ENCODE measurements around the gene ILF2.
"Not testable (repeated sequence)": the region's sequence is repeated elsewhere in the genome, so short reads cannot be mapped to it uniquely, and the experiment has no call there.

The ILF2 gene

DNA sequence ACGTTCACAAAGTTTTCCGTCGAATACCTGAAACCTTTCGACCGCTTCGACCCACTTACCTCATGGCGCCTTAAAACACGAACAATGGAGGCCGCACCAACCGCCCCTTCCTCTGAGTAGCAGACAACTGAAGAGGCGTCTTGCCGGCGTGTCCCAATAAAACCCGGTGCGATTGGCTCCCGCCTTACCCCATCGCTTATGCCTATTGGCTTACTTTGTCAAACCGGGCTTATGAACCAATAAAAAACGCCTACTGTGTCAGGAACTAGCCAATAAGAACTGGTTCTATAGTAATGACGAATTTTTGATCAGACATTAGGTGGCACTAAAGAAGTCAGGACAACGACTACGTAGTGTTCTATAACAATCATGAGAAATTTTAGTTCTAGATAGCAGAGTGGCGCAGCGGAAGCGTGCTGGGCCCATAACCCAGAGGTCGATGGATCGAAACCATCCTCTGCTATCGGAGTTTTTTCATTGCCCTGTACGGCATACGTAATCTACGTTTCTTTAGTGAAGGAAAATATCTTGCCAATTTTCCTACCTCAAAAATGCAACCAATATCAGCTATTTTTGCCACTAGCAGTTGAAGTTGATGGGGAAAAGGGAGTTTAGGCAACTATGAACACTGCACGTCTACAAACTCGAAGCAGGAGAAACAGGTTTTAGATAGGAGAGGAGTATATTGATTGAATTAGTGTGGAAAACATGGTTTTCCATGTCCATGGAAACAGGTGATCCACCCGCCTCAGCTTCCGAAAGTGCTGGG lies at the start of gene ILF2:
TSS of gene ILF2 (minus strand) at position 135 of the 769 bp plus-strand sequence. CDS start at position 64, 71 bp downstream.
- peak; percentile 96 for DNase-seq

DNA sequence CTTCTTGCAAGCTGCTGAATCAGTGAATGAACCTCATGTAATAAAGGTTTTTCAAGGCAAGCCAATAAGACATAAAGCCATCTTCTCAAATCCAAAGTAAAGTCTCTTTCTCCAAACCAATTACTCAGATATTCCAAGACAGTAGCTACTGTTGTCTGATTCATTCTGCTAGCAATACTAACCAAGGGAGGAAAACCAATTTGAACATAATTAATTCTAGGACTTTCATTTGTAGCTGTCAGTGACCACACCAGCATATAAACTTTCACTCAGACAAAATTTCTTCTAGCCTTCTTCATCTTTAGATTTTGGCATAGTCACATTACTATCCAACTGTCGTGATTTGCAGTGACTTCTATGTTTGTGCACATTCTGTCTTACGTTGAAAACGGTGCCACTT lies 46.5 kb upstream of the ILF2 start:
- no peak for DNase-seq

DNA sequence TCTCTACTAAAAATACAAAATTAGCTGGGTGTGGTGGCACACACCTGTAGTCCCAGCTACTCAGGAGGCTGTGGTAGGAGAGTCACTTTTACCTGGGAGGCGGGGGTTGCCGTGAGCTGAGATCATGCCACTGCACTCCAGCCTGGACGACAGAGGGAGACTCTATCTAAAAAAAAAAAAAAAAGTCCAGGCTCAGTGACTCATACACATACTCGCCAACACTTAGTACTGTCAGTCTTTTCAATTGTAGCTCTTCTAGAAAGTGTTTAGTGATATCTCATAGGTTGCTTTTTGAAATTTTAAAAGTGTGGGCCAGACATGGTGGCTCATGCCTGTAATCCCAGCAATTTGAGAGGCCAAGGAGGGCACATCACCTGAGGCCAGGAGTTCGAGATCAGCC lies 45.4 kb upstream of the ILF2 start:
- DNase-seq, result not testable (repeated sequence)

DNA sequence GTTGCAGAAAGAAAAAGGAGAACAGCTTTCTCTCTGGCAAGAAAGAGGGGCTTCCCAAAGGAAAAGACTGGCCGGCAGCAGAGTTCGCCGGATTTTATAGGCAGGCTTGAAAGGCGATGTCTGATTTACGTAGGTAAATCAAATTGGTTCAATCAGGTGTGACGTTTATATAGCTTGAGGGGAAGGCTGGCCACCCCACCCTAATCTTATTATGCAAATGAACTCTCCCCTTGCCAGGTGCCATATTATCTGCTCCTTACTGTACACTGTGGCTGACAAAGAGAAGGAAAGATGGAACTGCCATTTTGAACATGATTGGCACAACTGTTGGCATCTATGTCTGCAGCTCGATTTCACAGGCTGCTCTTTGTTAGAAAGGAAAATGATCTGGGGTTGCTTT lies 40.2 kb upstream of the ILF2 start:
- DNase-seq, result no peak

DNA sequence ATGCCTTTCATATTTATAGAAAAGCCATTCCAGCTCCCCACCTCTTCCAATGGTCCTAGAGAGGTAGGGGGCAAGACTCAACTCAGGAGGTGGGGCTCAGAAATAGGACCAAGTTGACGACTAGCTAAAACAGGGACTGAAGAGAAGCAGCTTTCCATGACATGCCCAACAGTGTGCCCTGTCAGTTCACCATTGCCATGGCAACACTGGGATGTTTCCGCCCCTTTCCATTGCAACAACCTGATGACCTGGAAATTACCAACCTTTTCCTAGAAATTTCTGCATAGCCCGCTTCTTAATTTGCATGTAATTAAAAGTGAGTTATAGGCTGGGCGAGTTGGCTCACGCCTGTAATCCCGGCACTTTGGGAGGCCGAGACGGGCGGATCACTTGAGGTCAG lies 34.7 kb upstream of the ILF2 start:
- DNase-seq, result no peak

DNA sequence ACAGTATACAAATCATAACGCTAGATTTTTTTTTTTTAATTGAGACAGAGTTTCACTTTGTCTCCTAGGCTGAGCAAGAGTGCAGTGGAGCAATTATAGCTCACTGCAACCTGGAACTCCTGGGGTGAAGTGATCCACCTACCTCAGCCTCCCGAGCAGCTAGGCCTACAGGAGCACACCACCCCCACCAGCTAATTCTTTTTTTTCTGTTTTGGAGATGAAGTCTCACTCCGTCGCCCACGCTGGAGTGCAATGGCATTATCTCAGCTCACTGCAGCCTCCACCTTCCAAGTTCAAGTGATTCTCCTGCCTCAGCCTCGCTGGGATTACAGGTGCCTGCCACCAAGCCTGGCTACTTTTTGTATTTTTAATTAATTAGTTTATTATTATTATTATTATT lies 29.0 kb upstream of the ILF2 start:
- DNase-seq, result no peak

DNA sequence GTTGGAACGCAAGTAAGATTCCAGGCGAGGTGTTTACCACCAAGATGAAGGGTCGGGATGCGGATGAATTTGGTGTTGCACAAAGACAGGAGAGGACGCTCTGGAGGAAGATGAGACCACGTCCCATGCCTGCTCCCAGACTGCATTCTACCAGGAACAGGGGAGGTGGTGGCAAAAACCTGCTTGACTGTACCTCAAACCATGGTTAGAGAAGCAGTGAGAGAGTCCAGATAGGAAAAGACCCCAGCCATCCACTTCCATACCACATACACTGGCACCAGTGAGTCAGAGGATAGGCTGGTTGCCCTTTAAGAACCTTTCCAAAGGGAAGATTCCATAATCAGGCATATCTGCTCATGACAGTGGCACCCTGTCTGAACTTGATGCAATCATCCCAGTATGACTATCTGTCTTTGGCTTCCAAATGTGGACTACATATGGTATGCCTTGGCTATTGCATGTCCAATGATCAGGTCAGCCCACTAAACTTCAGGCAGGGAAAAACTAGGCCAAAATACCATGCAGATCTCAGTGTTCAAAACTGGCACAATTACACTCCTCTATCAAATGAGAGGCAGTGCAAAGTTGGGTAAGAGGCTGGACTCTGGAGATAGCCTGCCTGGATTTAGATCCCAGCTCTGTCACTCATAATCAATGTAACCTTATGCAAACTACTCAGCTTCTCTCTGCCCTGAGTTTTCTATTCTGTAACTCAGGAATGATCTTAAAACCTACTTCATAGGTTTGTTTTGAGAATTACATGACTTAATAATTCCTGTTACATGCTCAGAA lies 28.3 kb upstream of the ILF2 start:
- DNase-seq, result no peak

DNA sequence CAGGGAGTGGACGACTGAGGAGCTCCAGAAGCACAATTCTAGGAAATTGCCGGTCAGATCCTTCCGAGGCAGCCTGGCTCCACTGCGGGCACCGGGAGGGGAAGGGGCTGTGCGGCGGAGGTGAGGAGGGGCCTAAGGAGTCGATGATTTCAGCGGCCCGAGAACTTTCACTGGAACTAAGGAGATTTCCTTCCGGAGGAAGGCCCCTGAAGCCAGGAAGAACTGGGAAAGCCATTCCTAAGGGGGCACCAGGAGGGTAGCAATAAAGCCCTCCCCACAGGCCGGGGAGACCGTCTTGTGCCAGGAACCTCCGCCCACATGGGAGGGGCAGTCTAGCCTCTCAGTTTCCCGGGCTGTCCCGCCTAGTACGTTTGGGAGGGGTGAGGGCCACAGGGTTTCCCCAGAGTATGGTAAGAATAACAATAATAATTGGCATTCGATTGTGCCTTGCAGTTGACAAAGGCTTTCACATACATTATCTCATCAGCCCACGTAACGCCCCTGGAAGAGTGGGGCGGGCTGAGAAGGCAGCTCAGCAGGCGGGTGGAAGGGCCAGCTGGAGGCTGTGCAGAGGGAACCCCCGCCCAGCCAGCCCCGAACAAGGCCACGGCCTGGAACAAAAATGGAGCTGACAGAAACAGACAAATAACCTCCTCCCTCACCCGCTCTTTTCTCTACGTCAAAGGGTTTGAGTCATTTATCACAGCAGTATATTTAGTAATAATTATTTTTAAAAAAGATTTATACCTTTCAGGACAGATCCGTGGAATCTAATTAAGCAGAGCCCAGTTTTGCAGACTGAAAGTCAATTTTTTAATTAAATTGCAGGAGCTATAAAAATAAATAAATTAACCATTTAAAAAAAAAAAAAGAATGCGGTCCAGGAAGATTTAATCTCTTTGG lies 27.5 kb upstream of the ILF2 start:
- no peak for DNase-seq

DNA sequence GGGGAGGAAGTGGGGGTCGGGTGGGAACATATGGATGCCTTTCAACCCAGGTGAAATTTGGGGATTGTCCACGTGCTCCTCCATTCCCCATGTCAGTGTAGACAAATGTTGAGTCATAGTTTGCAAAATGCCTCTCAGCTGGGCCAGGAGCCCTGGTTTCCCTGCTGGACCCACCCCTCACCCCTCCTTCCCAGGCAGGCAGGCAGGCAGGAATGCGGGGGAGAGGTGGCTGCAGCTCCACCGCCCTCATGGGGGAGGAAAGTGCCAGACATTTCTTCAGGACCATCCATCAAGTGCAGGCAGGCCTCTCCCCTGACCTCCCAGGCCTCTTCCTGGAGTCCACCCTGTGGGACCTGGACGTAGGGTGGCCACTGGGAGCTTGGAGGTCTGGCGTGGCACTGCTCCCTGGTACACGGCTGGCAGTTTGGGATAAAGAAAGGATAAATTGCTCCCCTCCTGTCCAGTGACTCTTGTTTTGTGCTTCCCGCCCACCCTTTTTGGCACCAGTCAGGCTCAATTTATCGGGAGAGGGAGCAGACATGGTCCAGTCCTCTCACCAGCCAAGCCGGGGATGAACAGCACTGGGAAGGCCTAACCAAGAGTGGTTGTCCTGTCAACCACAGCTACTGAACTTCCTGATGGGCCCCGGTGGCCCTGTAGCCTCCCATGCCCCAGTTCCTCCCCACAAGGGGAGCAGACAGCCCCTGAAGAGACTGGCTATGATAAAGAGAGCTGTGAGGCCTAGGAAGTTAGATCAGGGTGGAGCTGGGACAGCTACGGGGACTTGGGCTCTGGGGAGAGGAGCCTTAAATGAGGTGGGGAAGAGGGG lies 26.6 kb upstream of the ILF2 start:
- DNase-seq, result no peak

DNA sequence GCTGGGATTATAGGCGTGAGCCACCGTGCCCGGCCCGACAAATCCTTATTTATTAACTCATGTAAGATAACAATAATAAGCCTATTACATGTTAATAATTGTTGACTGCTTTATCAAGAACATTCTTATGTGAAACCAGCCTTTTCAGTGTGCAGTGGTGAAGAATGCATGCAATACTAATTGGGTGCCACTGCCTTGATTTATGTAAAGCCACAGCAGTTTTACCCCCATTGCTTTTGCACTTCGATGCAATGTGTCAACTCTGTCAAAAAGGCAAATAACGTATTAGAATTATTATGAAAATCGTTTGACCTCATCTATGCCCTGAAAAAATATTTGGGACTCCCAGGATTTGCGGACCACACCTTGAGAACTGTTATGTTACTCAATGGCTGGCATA lies 25.9 kb upstream of the ILF2 start:
- no peak for DNase-seq

DNA sequence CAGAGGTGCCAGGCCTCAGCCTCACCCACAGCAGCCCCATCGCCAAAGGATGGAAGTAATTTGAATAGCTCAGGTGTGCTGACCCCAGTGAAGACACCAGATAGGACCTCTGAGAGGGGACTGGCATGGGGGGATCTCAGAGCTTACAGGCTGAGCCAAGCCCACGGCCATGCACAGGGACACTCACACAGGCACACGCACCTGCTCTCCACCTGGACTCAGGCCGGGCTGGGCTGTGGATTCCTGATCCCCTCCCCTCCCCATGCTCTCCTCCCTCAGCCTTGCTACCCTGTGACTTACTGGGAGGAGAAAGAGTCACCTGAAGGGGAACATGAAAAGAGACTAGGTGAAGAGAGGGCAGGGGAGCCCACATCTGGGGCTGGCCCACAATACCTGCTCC lies 22.7 kb upstream of the ILF2 start:
- DNase-seq, result no peak

DNA sequence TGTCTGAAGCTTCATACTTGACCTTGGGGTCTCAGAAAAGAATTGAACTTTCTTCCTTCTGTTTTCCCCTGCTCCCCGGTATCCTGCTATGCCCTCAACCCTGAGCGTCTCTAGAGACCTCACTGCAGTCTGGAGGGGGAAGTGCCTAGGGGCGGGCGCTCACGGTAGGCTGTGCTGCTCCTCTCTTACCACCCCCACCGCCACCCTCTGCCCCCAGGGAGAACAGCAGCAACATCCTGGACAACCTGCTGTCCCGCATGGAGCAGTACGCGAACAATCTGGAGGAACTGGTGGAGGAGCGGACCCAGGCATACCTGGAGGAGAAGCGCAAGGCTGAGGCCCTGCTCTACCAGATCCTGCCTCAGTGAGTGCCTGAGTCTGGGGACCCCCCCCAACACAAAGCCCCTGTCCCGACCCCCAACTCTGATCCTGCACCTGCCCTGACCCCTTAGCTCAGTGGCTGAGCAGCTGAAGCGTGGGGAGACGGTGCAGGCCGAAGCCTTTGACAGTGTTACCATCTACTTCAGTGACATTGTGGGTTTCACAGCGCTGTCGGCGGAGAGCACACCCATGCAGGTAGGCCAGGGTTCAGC lies 18.0 kb upstream of the ILF2 start:
- no peak for DNase-seq

DNA sequence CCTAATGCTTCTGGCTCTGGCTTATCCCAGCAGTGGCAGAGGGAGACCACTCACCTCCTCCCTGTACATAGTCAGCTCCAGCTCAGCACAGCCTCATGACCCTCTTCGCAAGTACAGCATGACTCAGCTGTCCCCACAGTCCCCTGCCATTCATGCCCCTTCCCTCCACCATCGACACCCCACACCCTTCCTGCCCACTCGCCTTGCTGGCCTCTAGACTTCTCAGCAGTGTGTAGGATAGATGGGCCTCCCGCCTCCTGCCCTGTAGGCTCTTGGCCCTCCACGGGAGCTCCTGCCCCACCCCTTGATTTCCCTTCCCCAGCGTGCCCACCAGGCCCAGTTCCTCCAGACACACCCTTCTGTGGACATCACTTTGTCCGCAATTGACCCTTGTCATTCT lies 17.5 kb upstream of the ILF2 start:
- DNase-seq, result no peak

DNA sequence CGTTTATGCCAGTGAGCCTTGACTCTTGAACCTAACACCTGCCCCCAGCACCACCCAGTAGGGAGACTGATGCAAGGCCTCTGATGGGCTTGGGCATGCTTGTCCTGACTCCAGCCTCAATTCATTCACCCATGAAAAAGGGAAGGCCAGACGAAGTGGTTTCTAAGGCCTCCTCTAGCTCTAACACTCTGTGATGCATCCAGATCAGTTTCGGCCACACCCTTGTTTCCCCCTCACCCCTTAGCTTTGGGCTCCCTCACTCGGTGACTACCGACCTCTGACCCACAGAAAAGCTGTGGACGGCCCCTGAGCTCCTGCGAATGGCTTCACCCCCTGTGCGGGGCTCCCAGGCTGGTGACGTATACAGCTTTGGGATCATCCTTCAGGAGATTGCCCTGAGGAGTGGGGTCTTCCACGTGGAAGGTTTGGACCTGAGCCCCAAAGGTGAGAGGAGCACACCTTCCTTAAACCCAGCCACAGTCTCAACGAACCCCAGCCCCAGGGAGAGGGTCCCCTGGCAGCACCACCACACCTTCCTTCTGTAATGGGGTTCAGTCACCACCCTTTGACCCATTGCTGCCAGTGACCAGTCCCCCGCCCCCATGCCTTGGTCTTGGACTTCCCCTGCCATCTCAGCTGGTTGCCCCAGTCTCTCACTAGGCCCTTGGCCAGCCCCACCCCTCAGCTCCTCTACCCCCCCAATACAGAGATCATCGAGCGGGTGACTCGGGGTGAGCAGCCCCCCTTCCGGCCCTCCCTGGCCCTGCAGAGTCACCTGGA lies 16.7 kb upstream of the ILF2 start:
- DNase-seq, result no peak

DNA sequence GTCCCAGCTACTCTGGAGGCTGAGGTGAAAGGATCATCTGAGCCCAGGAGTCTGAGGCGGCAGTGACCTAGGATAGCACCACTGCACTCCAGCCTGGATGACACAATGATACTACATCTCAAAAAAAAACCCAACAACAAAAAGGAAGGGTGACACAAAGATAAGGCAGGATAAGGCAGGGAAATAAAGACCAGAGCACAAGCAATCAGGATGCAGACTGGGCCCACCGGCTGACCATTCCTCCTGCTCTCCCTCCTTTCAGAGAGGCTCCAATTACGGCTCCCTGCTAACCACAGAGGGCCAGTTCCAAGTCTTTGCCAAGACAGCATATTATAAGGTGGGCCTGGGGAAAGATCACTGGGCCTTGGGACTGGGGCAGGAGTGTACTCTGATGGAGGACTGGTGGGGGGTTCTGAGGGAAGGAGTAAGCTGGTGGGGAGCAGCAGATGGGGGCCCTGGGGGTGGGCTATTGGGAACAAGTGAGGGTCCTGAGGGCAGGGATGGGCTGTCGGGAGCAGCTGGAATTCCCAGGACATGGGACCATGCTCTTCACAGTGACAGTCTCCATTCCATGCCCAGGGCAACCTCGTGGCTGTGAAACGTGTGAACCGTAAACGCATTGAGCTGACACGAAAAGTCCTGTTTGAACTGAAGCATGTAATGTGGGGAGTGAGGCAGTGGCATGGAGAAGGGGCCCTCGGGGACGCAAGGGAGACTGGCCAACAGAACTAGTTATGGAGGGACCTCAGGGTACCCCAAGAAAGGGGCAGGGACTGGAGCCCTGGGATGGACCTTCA lies 14.9 kb upstream of the ILF2 start:
- DNase-seq, result no peak

DNA sequence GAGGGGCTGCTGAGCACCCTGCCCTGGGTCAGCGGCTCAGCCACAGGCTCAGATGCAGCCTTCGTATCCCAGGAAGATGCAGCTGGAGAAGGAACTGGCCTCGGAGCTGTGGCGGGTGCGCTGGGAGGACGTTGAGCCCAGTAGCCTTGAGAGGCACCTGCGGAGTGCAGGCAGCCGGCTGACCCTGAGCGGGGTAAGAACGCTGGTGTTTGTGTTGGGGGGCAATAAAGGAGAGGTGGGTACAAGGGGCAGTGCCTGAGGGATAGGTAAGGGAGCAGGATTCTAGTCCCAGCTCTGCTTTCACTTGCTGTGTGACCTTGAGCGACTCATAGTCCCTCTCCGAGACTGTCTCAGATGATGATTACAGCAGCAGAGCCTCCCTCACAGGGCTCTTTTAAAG lies 14.1 kb upstream of the ILF2 start:
- DNase-seq, result no peak

DNA sequence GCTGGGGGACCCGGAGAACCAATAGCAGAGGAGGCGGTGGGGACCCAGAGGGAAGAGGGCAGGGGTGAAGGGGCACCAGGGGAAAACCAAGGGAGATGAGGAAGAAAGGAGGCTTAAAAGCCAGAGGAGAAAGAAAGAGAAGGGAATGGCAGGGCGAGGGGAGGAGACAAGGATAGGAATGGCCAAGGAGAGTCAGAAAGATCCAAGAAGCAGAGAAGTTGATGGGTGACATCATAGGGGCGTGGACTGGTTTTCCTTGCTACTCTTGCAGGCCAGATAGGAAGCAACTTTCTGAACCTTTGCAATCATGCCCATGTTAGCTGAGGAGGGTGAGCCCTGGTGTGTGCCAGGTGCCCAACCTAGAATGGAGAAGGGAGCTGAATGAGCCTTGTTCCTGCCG lies 13.1 kb upstream of the ILF2 start:
- no peak for DNase-seq

DNA sequence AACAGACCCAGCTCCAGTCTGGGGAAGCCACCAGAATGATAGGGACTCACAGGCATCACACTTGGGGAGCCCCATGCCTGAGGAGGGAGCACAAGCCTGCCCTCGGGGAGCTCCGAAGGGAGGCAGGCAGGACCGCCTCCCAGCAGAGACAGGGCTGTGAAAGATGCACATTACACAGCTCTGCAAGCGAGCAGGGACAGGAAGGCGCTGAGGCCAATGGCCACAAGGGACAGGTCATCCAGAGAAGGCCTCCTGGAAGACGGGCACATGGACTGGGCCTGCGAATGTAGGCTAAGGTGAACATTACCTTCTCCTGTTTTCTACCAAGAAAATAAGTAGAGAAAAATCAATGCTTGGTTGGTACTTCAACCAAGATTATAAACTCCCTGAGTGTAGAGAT lies 11.9 kb upstream of the ILF2 start:
- no peak for DNase-seq

DNA sequence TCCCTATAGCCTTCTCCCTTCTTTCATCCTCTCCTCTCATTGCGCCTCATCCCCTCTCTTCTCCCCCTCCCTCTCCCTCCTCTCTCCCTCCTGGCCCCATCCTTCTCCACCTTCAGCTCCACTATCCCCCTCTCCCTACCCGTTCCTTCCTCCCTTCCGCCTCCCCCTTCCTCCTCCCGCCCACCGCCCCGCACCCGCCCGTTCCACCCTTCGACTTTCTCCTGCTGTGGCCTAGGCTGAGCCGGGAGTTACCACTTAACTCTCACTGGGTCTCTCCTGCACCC lies 9.3 kb upstream of the ILF2 start:
- no peak for DNase-seq

DNA sequence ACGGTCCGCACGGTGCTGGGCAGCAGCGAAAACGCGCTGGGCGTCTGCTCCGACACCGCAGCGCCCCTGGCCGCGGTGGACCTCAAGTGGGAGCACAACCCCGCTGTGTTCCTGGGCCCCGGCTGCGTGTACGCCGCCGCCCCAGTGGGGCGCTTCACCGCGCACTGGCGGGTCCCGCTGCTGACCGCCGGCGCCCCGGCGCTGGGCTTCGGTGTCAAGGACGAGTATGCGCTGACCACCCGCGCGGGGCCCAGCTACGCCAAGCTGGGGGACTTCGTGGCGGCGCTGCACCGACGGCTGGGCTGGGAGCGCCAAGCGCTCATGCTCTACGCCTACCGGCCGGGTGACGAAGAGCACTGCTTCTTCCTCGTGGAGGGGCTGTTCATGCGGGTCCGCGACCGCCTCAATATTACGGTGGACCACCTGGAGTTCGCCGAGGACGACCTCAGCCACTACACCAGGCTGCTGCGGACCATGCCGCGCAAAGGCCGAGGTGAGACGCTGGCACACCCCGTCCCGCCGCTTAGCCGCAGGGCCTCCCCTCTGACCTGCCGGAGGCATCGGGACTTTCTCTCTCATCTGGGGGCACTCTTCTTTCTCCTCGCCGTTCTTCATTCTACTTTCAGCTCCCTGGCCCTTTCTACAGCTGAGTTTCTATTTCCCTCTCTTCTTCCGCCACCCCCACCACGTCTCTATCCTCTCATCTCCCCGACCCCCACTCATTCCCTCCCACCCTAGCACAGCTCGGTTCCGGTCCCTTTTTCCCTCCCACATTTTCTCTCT lies 8.7 kb upstream of the ILF2 start:
- no peak for DNase-seq
